Caco-2 (cell line): Measurements from ENCODE around the gene IFNA2. TPM values are rescaled to one million over a fixed set of nuclear protein-coding genes. Genes with fewer than 3 reads are reported as not detected.

Source experiments
- total RNA-seq: library from RNA; stranded (reverse); gene quantifications from 2 replicates; pipeline ENCODE4 v1.2.3, GENCODE V29; 2022

The IFNA2 gene
- total RNA-seq, 1 experiment from 2014 or later = not detected

Other genes starting within 250 kb of the IFNA2 start
- gene IFNW1, start 243.6 kb downstream of the IFNA2 start, total RNA-seq = not detected in 2 replicates
- gene IFNA21, start 218.7 kb downstream of the IFNA2 start, total RNA-seq = not detected in 2 replicates
- not detected in 2 replicates for gene IFNA4, start 197.8 kb downstream of the IFNA2 start, total RNA-seq
- gene IFNA7, start 183.2 kb downstream of the IFNA2 start, total RNA-seq = not detected in 2 replicates
- not detected in 2 replicates for gene IFNA10, start 178.3 kb downstream of the IFNA2 start, total RNA-seq
- not detected in 2 replicates for gene IFNA16, start 168.1 kb downstream of the IFNA2 start, total RNA-seq
- gene IFNA17, start 157.2 kb downstream of the IFNA2 start, total RNA-seq = not detected in 2 replicates
- gene IFNA14, start 145.4 kb downstream of the IFNA2 start, total RNA-seq = not detected in 2 replicates
- gene IFNA5, start 80.1 kb downstream of the IFNA2 start, total RNA-seq = not detected in 2 replicates
- gene KLHL9, start 50.0 kb downstream of the IFNA2 start, total RNA-seq = 13.0 and 13.5 TPM in 2 replicates
- gene IFNA6, start 34.5 kb downstream of the IFNA2 start, total RNA-seq = not detected in 2 replicates
- gene IFNA13, start 17.3 kb downstream of the IFNA2 start, total RNA-seq = not detected in 2 replicates
- gene IFNA8, start 23.7 kb upstream of the IFNA2 start, total RNA-seq = not detected in 2 replicates
- not detected in 2 replicates for gene IFNA1, start 55.0 kb upstream of the IFNA2 start, total RNA-seq
- 0.34 and 1.00 TPM in 2 replicates for gene IFNE, start 96.9 kb upstream of the IFNA2 start, total RNA-seq